ENCODE measurements around the gene DIP2C.
"Not testable (repeated sequence)": the region's sequence is repeated elsewhere in the genome, so short reads cannot be mapped to it uniquely, and the experiment has no call there.

The DIP2C gene

GRCh38 chr10:278707-279106, 410.8 kb downstream of the DIP2C start:
- DNase-seq (ENCODE audit: low read depth in 2 of 2): no peak

GRCh38 chr10:277963-278362, 411.5 kb downstream of the DIP2C start:
- DNase-seq (ENCODE audit: low read depth in 2 of 2): no peak

GRCh38 chr10:275680-276079, 413.8 kb downstream of the DIP2C start:
- DNase-seq (ENCODE audit: low read depth in 2 of 2): no peak

DNA sequence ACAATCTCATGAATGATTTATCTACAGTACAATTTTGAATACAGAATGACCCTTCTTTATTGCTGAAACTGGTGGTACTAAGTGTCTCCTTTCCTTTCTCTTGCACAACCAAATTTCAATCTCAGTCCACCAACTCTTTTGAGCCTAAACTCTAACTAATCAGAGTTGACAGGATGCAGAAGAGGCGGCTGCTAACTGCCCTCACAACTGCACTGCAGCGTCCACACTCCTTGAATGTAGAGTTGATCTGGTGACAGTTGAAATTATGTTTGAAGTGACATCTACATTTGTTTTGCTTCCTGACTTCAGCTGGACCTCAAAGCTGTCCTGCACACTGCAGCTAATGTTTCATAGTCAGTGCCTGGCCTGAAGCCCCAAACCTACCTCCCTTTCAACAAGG, 414.6 kb downstream of the DIP2C start:
- DNase-seq (ENCODE audit: low read depth in 2 of 2): no peak

- no peak for DNase-seq (ENCODE audit: low read depth in 2 of 2)
These were observed 416.4 kb downstream of the DIP2C start for GRCh38 chr10:273088-273487.

- no peak for DNase-seq (ENCODE audit: low read depth in 2 of 2)
These were observed 417.7 kb downstream of the DIP2C start for GRCh38 chr10:271722-272121.

DNA sequence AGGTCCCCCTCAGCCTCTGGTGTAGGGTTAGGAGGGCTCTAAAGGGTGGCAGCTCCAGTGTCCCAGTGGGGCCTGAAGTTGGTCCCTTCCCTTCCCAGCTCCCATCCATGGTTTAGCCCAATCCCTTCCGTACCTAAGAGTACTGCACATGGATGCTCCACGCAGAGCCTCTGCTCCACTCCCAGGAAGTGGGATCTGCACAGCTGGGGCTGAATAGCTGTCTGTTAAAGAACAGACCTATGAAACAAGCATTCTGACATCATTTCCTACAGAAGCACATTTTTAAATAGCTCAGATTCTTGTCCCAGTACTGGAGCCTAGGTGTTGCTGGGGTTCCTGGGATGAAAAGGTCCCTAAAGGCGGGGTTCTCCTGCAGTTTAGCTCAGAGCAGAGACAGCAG, 418.3 kb downstream of the DIP2C start:
- DNase-seq (ENCODE audit: low read depth in 2 of 2): no peak

DNA sequence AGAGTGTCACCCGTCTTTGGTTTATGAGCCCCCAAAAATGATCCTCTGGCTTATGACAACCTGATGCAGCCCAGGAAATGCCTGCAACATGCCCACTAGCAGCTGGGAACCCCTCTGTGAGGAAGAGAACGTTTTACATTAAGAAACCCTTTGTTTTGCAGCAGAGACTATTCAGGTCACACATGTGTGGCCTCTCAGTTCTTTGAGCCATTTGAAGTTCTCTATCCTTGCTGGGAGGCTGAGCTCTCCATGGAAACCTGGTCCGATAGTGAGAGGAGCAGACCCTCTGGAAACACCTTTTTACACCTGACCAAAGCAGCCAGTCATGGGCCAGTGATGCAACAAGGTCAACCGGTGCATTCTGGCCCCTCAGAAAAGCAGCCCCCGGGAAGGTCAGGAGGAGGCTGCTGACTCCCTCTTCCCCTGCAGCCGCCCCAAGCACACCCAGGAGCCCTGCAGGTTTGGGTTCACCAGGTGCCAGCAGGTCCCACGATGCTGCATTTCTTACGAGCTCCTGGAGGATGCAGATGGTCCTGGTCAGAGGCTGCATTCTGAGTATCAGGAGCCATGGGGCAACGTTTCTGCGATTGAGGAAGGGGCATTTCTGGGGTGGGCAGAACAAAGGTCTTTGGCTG, 419.9 kb downstream of the DIP2C start:
- DNase-seq (ENCODE audit: low read depth in 2 of 2): no peak

DNA sequence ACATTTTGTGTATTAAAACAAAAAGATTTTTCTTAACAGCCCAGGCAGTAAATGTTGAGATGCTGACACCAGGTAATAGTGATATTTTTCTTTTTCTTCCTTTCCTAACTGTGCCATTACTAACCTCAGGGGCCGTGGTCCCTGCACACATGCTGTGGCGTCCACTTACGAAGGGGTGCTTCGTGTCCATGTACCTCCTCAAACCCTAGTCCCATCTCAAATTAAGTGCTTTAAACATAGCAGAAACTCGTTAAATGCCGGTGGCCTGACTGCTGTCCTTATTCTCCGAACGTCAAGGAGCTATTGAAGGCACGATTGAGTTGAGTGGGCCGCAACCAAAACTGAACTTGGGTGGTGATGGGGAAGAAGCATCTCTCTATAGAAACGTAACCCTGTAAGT, 421.8 kb downstream of the DIP2C start:
- DNase-seq (ENCODE audit: low read depth in 2 of 2): no peak

DNA sequence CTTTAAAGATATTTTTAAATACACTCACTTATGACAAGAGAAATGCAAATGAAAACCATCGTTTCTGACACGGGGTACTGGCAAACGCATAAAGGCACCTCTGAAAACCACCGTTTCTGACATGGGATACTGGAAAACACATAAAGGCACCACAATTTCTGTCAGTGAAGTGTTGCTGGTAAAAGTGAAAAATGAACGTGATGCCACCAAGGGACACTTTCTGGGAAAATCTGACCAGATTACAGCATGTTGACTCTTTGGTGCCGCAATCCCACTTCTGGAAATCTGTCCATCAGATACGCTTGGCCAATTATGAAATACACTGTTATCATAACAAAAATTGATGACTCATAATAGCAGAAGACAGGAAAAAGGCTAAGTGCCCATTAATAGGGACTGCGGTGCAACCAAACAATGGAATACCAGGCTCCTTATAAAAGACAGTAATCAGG, 422.5 kb downstream of the DIP2C start:
- no peak for DNase-seq (ENCODE audit: low read depth in 2 of 2)

GRCh38 chr10:265816-266588, 423.5 kb downstream of the DIP2C start:
- not testable (repeated sequence) for DNase-seq (ENCODE audit: low read depth in 2 of 2)

DNA sequence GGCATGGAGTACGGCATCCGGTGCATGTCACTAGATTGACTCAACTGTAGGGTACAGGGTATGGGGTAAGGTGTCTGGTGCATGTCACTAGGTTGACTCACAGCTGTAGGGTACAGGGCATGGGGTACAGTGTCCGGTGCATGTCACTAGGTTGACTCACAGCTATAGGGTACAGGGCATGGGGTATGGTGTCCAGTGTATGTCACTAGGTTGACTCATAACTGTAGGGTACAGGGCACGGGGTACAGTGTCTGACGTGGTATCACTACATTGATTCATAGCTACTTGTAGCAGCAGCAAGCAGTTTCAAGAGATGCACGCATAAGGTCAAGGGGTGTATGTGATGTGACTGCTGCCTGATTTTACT, 424.4 kb downstream of the DIP2C start:
- not testable (repeated sequence) for DNase-seq (ENCODE audit: low read depth in 2 of 2)

GRCh38 chr10:264160-265073, 425.1 kb downstream of the DIP2C start:
- DNase-seq (ENCODE audit: low read depth in 2 of 2): not testable (repeated sequence)

GRCh38 chr10:260819-261429, 428.5 kb downstream of the DIP2C start:
- DNase-seq (ENCODE audit: low read depth in 2 of 2): no peak

DNA sequence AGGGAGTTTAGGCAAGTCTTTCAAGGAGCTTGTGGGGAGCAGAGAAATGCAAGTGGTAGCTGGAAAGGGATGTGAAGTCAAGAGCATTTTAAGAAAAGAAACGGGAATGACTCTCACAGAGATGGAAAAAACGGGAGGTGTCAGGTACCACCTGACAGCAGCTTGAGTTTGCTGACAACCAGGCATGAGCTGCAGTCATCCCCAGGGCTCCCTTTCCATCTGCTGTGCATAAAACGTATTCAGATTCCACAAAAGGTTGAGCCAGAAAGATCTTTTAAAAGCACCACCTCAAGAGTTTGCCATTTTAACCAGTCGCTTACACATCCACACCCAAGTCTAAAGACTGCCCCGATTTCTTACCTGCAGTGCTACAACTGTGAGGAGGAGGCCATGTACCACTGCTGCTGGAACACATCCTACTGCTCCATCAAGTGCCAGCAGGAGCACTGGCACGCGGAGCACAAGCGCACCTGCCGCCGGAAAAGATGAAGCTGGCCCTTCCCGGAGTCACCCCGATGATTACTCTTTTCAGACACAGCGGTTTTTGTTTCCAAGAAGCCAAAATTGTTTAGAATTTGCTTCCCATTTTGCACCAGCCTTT, 437.4 kb downstream of the DIP2C start:
- no peak for DNase-seq (ENCODE audit: low read depth in 2 of 2)

DNA sequence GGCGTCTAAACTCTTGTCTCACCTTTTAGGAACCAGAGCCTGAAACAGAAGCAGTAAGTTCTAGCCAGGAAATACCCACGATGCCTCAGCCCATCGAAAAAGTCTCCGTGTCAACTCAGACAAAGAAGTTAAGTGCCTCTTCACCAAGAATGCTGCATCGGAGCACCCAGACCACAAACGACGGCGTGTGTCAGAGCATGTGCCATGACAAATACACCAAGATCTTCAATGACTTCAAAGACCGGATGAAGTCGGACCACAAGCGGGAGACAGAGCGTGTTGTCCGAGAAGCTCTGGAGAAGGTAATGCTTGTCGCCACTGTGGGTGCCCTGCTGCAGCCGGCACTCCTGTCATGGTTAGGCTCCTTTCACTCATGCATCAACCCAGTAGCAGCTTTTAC, 441.2 kb downstream of the DIP2C start:
- no peak for DNase-seq (ENCODE audit: low read depth in 2 of 2)

GRCh38 chr10:247480-247879, 442.0 kb downstream of the DIP2C start:
- no peak for DNase-seq (ENCODE audit: low read depth in 2 of 2)

DNA sequence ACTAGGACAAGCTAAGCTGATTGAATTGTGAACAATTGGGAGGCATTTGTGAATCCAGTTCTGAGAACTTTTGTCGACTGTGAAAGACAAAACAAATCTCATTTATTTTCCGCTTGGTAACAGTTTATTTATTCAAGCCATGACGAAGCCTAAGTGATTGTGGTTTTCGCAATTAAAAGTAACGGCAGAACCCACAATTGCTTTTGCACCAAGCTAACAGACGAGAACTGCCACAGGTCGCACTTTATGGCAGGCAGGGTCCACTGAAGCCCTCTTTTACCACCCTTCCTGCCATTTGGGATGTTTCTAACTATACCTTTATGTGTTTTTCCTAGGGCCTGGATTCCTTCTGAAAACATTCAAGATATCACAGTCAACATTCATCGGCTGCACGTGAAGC, 443.0 kb downstream of the DIP2C start:
- DNase-seq (ENCODE audit: low read depth in 2 of 2): no peak

- DNase-seq (ENCODE audit: low read depth in 2 of 2): no peak
These were observed 445.2 kb downstream of the DIP2C start for GRCh38 chr10:244227-244626.

DNA sequence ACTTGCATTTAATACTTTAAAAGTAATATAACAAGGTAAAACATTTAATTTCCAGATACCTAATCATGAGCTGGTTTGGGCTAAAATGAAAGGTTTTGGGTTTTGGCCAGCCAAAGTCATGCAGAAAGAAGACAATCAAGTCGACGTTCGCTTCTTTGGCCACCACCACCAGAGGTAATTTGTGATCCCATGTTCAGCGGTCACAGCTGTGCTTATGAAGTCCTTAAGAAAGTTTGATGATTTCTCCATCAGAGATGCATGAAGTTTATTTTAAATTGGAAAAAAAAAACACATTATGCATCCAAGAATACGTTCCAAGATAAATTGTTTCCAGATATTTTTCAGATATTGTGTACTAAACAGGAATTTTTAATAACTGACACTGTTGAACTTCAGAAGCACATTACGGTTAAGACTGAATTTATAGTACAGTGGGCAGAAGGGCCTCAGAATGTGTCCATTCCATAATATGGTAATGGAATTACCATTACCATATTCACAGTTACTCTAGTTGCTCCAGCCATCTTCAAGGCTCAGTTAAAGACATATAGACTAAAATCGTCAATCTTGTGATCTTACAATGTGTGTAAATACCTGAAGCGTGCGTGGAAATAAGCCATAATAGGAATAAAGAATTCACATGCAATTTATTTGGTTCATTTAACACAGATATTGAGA, 447.4 kb downstream of the DIP2C start:
- DNase-seq (ENCODE audit: low read depth in 2 of 2): no peak

DNA sequence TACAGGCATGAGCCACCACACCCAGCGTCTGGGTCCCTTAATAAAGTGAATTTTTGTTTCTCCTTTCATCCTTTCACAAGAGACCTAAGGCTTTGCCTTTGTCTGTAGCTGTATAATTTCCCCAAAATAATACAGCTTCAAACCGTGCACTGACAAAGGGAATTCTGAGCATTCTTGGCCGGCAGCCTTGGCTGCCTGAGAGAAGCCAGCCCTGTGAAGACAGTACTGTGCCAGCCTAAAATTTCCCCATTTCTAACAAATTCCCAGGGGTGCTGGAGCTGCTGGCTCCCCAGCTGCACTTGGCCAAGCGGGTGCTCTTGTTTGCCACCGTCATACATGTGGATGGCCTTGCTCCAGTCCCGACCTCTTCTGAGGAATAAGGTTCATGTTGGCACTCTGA, 448.0 kb downstream of the DIP2C start:
- no peak for DNase-seq (ENCODE audit: low read depth in 2 of 2)

All from stimulated activated CD4-positive, alpha-beta T cell treated with anti-CD3 and anti-CD28 coated beads, Interleukin-4, amount 100 ng/mL, for 48 hours (primary cell).